ENCODE results near the gene ARF6. TPM values are rescaled to one million over a fixed set of nuclear protein-coding genes. Genes with fewer than 3 reads are reported as not detected.
"Not testable (repeated sequence)": the region's sequence is repeated elsewhere in the genome, so short reads cannot be mapped to it uniquely, and the experiment has no call there.

ARF6 gene
- total RNA-seq, 1 experiment from 2014 or later = 88.8 TPM

GRCh38 chr14:49895480-49895879 is 2.6 kb downstream of the ARF6 start:
- Histone ChIP-seq H3K4me3 (replicated peaks in 1 of 2; ENCODE audit: low read depth in 1 of 2, low read length in 2 of 2) (no peak overlapping the region), H3K27me3 (ENCODE audit: insufficient read depth, low read length) (no peaks in the 10 kb centered on the region), H3K4me1 (ENCODE audit: control insufficient read depth in 1 of 2, insufficient read depth in 2 of 2, low read length in 2 of 2) (peaks cover 32 to 72% of the 10 kb centered on the region in 2 experiments), H3K79me2 (ENCODE audit: insufficient read depth, low read length) (peaks cover 58% of the 10 kb centered on the region), H3K36me3 (ENCODE audit: control insufficient read depth in 1 of 2, insufficient read depth in 2 of 2, low read length in 2 of 2) (peaks cover 21 to 30% of the 10 kb centered on the region in 2 experiments), H3K9ac (ENCODE audit: low read length) (peak overlapping the region; percentile 16; the same call in 1 of the 2 replicates), H4K20me1 (ENCODE audit: insufficient read depth) (peaks cover 18% of the 10 kb centered on the region; the same call in 1 of the 2 replicates), H3K4me2 (ENCODE audit: low read length) (peak overlapping the region; percentile 78; the same call in 1 of the 2 replicates), H3K9me2 (ENCODE audit: insufficient read depth) (no peaks in the 10 kb centered on the region), H3K9me3 (ENCODE audit: control insufficient read depth in 1 of 2, insufficient read depth in 1 of 2, low read depth in 1 of 2, low read length in 2 of 2) (no peaks in the 10 kb centered on the region), H2AFZ (ENCODE audit: low read depth, low read length, poor library complexity, severe bottlenecking) (no peak overlapping the region), H3K27ac (ENCODE audit: low read depth, low read length) (no peak overlapping the region)
- DNase-seq (ENCODE audit: low read depth, low spot score) = no peak
- ChIA-PET POLR2A (interaction anchor here (0.6 to 1.1 kb wide), 2 partner anchors 11 to 106 kb away, joined by 3 read pairs; no protein-coding TSS in a partner anchor), RAD21 (ENCODE audit: low non-redundant PET in 1 of 2, low total read pairs in 2 of 2, uncharacterized antibody in 2 of 2, unreplicated experiment in 2 of 2) (no interaction called here), CTCF (no interaction called here)
- ATAC-seq = no peak
- BruUV-seq (replicated peaks) = no TSS peak
- intact Hi-C loops (cut with micrococcal nuclease) = no loop called here
- 0 out of 2 replicates have a peak, but pooled peaks have one; percentile 29 for TF ChIP-seq POLR2AphosphoS5 (IDR thresholded peaks at IDR 0.05; ENCODE audit: low read depth, low read length)
- no peak for TF ChIP-seq SRF (IDR thresholded peaks at IDR 0.05; ENCODE audit: low read depth)

GRCh38 chr14:49896272-49896671 is 3.4 kb downstream of the ARF6 start:
- H3K79me2 ChIP-seq (ENCODE audit: insufficient read depth, low read length) = peaks cover 58% of the 10 kb centered on the region
- intact Hi-C loops (cut with micrococcal nuclease); H3K4me3 ChIP-seq (replicated peaks in 1 of 2; ENCODE audit: low read depth in 1 of 2, low read length in 2 of 2); H3K9me3 ChIP-seq (ENCODE audit: control insufficient read depth in 1 of 2, insufficient read depth in 1 of 2, low read depth in 1 of 2, low read length in 2 of 2); H3K27ac ChIP-seq (ENCODE audit: low read depth, low read length); BruUV-seq (replicated peaks); DNase-seq (ENCODE audit: low read depth, low spot score); ATAC-seq; H3K9me2 ChIP-seq (ENCODE audit: insufficient read depth); H2AFZ ChIP-seq (ENCODE audit: low read depth, low read length, poor library complexity, severe bottlenecking); H3K27me3 ChIP-seq (ENCODE audit: insufficient read depth, low read length); CTCF ChIA-PET: not testable (repeated sequence)
- peak overlapping the region; percentile 78 for H3K4me2 ChIP-seq (ENCODE audit: low read length)
- H4K20me1 ChIP-seq (ENCODE audit: insufficient read depth) = peaks cover 18% of the 10 kb centered on the region; the same call in 1 of the 2 replicates
- peaks cover 21 to 30% of the 10 kb centered on the region in 2 experiments for H3K36me3 ChIP-seq (ENCODE audit: control insufficient read depth in 1 of 2, insufficient read depth in 2 of 2, low read length in 2 of 2)
- ChIA-PET POLR2A (interaction anchor here (1.1 kb wide), 1 partner anchor 105 kb away, joined by 3 read pairs; no protein-coding TSS in a partner anchor), RAD21 (ENCODE audit: low non-redundant PET in 1 of 2, low total read pairs in 2 of 2, uncharacterized antibody in 2 of 2, unreplicated experiment in 2 of 2) (interaction anchor here in 1 of 2 experiments (0.6 kb wide), 1 partner anchor 664 kb away, joined by 3 read pairs; the partner anchor contains the start of gene ATL1)
- H3K9ac ChIP-seq (ENCODE audit: low read length) = peak overlapping the region; percentile 16; the same call in 1 of the 2 replicates
- H3K4me1 ChIP-seq (ENCODE audit: control insufficient read depth in 1 of 2, insufficient read depth in 2 of 2, low read length in 2 of 2) = peaks cover 32 to 79% of the 10 kb centered on the region in 2 experiments

Measured in HCT116 (cell line).